HG02678 (cell line): ENCODE data around the gene SLC22A23.
A peak's percentile ranks its signal among the peaks of the same experiment; 100 is the strongest.

Experiments used
- ATAC-seq: cut with Tn5 transposase; IDR thresholded peaks from one replicate; pipeline ENCODE4 v1.9.1; 2021; ENCODE audit warnings: mild to moderate bottlenecking, moderate library complexity; ENCODE audit not compliant: unreplicated experiment

The SLC22A23 gene

GRCh38 chr6:3423439-3424184 lies 33.2 kb downstream of the SLC22A23 start:
- no peak for ATAC-seq

- ATAC-seq = no peak
Observed at GRCh38 chr6:3422435-3423070, 34.3 kb downstream of the SLC22A23 start.

GRCh38 chr6:3421791-3422434 lies 34.9 kb downstream of the SLC22A23 start:
- ATAC-seq = no peak

GRCh38 chr6:3421143-3421542 lies 35.7 kb downstream of the SLC22A23 start:
- no peak for ATAC-seq

GRCh38 chr6:3419624-3420272 lies 37.1 kb downstream of the SLC22A23 start:
- ATAC-seq = no peak

GRCh38 chr6:3418496-3419060 lies 38.3 kb downstream of the SLC22A23 start:
- no peak for ATAC-seq

- no peak for ATAC-seq
Observed at GRCh38 chr6:3417473-3417872, 39.4 kb downstream of the SLC22A23 start.

GRCh38 chr6:3415490-3415889 lies 41.4 kb downstream of the SLC22A23 start:
- ATAC-seq = no peak

GRCh38 chr6:3415082-3415453 lies 41.8 kb downstream of the SLC22A23 start:
- no peak for ATAC-seq

- no peak for ATAC-seq
Observed at GRCh38 chr6:3414327-3415081, 42.3 kb downstream of the SLC22A23 start.

GRCh38 chr6:3413592-3413991 lies 43.3 kb downstream of the SLC22A23 start:
- no peak for ATAC-seq

GRCh38 chr6:3412779-3413500 lies 43.9 kb downstream of the SLC22A23 start:
- no peak for ATAC-seq

- ATAC-seq = no peak
Observed at GRCh38 chr6:3411967-3412778, 44.7 kb downstream of the SLC22A23 start.

GRCh38 chr6:3410385-3411360 lies 46.2 kb downstream of the SLC22A23 start:
- peak; percentile 45 for ATAC-seq

GRCh38 chr6:3409699-3410384 lies 47.0 kb downstream of the SLC22A23 start:
- ATAC-seq = no peak

GRCh38 chr6:3408665-3409064 lies 48.2 kb downstream of the SLC22A23 start:
- no peak for ATAC-seq

- ATAC-seq = no peak
Observed at GRCh38 chr6:3407840-3408239, 49.0 kb downstream of the SLC22A23 start.
